GM18861 (cell line): ENCODE data around the gene COG5.
A peak's percentile ranks its signal among the peaks of the same experiment; 100 is the strongest.

Experiments used
- ATAC-seq: cut with Tn5 transposase; IDR thresholded peaks from one replicate; pipeline ENCODE4 v1.9.1; 2021; ENCODE audit not compliant: unreplicated experiment

The COG5 gene

DNA sequence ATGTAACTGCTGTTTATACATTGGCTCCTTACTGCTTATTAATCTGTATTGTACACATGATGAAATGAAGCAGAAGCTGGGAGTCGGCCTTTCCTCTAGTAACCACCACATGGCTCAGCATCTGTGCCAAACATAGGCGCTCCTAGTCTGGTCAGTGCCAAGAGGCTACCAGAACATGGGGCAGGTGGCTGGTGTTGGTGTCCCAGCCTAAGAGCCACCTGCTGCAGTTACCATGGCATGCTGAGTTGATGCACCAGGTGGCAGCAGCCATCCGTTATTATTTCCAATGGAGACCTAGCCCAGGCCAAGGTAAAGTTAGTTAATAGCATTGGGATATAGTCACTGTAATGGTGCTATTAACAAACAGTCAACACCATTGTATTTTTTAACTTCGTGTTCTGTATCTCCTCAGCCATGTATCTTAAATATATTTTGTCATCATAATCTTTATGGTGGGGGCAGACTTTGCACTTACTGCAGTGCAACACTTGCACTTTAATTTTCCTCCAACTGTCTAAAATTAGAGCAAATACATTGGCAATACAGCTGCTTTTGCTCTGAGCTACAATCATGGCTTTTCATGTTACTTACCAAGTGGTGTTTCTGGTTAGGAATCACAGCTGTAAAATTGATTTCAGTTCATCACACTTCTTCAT is 361.8 kb downstream of the COG5 start:
- ATAC-seq = no peak

DNA sequence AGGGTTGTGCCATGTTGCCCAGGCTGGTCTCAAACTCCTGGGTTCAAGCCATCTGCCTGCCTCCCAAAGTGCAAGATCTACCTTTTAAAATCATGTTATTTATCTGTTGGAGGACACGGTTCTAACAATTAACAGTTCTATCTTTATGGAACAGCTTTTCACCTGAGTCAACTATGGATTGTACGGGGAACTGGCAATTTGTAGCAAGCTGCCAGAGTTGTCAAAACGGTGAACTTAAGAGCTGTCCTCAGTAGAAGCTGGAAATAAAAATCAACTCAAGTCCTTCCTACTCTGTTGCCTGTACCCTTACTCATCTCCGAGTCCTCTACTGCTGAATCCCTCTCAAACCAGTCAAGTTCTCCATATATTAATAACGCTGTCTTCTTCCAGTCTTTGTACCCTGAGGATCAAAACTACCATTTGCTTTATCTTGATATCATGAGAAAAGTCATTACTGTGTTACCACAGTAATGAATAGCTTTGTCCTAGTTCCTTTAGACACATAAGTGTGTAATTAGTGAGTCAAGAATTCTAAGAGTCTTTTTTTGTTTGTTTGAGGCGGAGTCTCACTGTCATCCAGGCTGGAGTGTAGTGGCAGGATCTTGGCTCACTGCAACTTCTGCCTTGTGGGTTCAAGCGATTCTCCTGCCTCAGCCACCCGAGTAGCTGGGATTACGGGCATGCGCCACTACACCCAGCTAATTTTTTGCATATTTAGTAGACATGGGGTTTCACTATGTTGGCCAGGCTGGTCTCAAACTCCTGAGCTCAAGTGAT is 366.7 kb downstream of the COG5 start:
- ATAC-seq = no peak

DNA sequence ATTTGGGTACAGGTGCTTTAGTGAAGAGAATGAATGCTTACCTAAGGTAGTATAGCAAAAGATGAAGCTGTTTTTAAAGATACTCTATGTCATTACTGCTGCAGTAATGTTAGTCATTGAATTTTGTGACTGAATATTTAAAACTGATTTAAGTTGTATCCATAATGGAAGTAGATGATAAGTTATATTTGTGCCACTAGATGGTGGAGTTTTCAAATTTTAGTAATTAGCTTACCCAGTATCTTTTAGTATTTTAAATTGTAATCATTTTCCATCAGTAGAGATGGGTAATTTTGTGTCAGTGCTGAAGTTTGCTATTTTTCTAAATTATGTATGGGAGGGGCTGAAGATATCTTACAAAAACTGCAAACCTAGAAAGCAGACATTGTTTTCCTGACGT is 369.7 kb downstream of the COG5 start:
- no peak for ATAC-seq

DNA sequence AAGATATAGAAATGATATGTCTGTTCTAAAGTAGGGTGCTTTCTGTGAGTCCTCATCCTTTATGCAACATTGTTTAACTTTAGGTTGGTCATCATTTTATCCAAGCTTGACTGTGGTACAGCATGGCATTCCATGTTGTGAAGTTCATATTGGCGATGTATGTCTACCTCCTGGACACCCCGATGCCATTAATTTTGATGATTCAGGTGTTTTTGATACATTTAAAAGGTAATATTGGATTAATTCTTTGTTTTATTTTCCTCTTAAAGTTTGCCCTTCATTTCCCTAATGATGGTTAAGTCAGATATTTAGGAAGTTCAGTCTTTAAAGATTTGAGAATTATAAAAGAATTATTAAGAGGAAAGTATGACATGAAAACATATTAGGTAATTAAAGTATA is 373.6 kb downstream of the COG5 start:
- ATAC-seq = no peak

DNA sequence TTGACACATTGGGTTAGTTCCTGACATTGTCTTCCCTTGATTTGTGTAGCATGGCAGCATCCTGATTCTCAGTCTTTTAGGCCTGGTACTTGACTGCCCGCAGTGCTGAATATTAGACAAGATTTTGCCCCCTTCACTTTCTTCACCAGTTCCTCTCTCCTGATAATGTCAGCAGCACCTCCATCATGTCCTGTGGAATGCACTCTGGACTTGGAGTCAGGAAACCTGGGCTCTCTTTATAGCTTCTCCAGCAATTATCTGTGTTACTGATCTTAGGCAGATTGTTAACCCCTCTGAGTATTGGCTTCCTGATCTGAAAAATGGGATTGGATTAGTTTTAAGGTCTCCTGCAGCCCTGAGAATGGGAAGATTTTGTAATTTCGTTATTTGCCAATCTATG is 375.9 kb downstream of the COG5 start:
- ATAC-seq = no peak

DNA sequence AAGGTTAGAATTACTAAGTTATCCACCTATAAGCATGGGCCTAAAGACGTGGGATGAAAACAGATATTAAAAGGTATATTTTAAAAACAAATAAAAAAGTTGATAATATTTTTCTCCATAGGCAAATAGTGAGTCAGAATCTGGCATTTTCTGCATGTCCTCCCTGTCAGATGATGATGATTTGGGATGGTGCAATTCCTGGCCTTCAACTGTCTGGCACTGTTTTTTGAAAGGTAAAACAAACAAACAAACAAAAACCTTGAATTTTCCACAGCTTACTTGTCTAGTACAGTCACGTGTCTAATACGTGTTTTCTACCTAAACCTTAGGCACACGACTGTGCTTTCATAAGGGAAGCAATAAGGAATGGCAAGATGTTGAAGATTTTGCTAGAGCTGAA is 377.5 kb downstream of the COG5 start:
- no peak for ATAC-seq

DNA sequence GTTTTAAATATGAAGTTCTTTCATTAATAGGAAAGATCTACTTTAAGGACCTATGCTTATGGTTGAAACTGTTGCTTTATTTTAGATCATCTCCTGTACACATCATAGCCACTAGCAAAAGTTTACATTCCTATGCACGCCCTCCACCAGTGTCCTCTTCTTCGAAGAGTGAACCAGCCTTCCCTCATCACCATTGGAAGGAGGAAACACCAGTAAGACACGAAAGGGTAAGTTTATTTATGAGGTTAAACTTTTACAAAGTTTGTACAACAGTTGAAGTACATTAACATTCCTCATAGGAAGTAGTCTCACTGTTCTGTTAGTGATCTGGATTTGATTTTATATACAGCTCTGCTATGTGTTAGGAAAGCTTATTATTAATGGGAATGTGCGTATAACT is 378.0 kb downstream of the COG5 start:
- ATAC-seq = no peak

DNA sequence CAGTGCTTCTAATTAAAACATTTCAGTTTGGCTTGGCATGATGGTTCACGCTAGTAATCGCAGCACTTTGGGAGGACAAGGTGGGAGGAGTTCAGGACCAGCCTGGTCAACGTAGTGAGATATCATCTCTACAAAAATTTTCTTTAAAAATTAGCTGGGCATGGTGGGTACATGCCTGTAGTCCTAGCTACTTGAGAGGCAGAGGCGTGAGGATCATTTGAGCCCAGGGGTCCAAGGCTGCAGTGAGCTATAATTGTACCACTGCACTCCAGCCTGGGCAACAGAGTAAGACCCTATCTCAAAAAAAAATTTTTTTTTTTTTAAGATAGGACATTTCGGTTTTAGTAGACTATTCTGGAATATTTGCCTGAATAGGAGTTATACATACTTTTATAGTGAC is 382.5 kb downstream of the COG5 start:
- ATAC-seq = no peak

DNA sequence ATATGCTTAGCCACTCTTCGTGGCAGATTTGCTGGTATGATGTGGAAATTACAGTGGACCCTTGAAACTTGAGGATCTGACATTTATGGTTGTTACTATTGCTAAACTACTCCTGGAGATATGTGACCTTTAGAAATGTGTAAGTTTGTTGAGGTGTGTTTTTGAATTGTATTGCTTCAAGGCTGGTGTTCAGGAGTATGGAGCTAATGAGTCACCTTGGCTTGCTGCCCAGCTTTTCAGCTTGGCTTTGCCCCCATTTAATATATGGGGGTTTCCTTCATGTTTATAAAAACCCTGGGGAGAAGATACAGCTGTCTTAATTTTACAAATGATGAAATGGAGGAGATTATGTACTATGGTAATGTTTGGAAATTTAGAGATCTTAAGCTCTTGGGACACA is 383.3 kb downstream of the COG5 start:
- ATAC-seq = no peak

DNA sequence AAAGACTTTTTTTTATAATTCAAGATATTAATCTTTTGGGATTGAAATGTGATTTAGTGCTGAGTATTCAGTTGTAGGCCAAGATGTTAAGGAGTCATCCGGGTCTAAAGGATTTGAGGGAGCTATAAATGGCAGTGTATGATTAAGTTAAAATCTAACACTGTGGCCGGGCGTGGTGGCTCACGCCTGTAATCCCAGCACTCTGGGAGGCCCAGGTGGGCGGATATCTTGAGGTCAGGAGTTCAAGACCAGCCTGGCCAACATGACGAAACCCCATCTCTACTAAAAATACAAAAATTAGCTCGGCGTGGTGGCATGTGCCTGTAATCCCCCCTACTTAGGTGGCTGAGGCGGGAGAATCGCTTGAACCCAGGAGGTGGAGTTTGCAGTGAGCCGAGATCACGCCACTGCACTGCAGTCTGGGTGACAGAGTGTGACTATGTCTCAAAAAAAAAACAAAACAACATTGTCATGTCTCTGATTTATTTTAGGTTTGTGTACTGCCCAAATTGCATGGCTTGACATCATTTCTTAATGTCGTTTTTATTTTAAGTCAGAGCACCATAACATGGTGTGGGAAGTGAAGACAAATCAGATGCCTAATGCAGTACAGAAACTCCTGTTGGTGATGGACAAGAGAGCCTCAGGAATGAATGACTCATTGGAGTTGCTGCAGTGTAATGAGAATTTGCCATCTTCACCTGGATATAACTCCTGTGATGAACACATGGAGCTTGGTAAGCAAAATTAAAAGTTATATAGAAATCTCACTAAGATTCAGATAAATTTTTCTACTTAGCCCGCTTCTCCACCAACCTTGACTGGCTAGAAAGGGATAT is 384.2 kb downstream of the COG5 start:
- ATAC-seq = no peak

DNA sequence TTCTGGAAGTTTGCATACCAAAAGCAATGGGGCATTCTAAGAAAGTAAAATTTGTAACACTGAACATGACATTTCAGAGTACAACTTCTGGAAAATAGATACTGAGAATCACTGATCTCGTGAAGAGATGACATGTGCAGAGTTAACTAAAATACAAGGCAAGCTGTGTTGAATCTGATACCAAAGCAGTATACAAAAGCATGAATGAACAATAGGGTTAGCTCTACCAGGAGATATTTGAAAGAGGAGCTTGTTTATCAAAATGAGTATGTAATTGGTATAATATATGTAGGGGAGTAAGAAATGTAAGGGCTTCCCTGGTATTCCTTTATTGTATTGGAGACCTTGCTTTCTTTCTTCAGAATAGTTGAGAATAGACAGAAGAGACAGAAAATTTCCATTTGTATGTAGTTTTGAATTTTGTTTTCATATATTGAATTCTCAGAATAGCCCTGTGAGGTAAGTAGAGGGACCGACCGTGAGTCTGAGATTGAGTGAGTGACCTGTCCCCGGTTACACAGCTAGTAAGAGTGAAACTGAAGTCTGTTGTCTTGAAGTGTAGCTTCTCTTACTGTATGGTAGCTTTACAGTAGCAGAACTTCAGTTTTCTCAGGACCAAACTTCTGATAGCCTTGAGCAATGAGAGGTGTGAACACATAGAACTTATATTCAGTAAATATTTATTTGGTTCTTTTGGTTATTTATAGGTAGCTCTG is 389.9 kb downstream of the COG5 start:
- ATAC-seq = peak; percentile 50

DNA sequence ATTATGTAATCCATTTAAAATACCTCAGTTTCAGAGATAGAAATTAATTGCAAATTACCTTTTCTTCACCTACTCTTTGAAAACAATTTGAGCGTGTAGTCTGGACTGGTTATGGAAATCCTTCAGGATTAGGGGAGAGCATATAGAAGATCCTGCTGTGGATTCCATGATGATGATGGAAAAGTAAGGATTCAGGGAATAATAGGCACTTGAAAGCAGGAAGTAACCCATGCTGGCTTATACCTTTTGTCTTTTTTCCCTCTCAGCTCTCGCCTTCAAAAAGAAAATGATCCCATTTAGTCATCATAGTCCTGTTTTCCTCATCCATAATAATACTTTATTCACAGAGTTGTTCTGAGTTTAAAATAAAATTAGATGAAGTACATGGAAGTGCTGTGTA is 390.5 kb downstream of the COG5 start:
- no peak for ATAC-seq

DNA sequence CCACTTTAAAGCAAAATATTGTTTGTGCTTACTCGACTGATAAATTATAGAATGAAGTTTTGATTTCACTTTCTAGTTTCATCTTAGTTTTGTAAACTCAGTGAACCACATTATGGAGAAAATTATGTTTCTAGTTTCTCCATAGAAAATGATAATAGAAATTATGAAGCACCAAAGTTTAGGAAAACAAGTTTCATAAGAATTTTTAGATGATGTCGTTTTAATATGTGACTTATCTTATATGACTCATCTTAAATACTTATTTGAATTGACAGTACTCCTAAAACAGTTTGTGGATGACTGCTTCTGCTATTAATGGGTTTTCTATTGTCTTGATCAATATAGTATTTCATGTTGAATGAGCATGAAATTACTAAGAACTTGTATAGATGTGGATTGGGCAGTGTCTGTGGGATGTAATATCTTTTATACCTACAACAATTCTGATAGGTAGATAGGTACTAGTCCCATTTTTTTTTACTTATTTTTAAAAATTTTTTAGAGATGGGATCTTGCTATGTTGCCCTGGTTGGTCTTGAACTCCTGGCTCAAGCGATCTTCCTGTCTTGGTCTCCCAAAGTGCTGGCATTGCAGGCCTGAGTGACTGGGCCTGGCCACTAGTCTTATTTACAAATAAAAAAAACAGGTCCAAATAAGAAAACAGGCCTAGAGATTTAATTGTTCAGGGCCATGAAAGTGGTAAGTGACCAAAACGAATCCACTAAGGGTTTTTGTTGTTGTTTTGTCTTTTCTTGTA is 391.3 kb downstream of the COG5 start:
- no peak for ATAC-seq

DNA sequence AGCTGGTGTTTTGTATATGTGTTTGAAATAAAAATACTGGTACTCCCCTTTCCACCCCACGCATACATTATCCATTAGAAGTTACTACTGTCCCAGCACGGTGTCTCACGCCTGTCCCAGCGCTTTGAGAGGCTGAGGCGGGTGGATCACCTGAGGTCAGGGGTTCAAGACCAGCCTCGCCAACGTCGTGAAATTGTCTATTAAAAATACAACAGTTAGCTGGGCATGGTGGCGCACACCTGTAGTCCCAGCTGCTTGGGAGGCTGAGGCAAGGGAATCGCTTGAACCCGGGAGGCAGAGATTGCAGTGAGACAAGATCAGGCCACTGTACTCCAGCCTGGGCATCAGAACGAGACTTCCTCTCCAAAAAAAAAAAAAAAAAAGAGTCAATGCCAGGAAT is 392.2 kb downstream of the COG5 start:
- ATAC-seq = no peak

DNA sequence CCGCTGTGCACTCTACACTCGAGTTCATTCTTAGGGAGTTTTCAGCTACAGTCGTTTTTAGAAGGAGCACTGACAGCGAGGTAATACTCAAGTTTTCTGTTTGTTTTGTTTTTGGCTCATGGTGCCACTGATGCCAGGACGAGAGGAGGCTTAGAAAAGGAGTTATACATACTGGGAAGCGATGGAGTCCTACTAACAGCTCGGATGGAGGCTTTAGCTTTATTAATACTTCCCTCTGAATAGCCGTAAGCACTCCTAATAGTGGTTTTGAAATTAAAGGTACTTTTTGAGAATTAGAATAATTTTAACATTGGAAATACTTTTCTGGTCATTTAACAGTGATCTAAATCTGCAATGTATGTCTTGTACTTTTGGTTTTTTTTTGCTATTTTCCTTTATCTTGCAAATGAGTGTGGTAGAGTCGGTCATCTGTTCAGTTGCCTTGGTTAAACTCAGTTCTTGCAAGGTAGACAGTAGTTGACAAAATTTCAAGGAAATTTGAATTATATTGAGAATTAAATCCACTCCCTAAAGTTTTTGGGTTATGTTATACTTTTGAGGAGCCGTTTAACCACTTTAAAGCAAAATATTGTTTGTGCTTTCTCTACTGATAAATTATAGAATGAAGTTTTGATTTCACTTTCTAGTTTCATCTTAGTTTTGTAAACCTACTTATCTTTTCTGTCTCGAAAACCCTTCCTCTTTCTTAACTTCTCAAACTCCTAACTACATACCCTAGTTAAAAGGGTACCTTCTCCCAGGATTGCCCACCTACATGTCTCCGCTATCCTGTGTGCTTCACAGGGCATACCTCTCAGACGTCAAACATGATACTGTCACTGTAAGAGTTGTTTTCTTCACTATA is 393.4 kb downstream of the COG5 start:
- no peak for ATAC-seq

DNA sequence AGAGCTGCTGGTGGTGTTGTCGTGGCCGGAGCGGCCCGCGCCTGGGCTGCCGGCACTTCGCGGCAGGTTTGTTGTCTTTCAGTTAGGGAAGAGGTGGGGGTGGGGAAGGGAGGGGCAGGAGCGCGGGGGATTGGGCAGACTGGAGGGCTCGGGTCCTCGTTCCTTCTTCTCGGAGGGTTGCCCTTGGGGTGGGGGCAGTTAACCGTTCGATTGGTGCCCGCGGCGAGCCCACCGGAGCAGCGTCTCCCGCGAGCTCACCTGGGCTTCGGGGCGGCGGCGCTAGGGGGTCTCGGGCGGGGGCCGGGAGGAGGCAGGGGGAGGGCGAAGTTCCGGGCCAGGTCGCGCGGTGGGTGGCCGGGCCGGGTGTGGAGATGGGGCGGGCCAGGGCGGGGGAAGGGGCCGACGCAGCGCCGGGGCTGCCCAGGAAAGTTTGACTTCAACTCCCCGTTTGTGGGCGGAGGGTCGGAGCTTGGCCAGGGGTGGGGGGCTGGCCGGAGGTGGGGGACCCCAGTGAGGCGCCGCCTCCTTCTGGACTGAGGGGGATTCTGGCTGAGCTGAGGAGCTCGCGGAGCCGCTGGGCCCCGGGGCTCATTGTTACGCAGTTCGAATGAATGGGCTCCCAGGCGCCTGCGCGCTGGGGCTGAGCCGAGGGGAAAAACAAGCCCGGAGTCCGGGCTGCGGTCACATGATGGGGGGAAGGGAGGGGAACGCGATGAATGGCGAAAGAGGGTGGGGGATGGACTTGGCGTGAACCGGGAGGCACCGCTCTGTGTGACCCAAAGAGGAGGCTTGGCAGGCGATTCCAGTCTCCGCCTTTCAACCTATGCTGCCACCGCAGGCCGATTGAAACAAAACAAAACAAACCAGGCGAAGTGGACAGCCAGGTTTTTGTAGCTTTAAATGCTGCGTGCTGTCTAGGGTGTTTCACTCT is 394.3 kb downstream of the COG5 start:
- peak; percentile 18 for ATAC-seq

DNA sequence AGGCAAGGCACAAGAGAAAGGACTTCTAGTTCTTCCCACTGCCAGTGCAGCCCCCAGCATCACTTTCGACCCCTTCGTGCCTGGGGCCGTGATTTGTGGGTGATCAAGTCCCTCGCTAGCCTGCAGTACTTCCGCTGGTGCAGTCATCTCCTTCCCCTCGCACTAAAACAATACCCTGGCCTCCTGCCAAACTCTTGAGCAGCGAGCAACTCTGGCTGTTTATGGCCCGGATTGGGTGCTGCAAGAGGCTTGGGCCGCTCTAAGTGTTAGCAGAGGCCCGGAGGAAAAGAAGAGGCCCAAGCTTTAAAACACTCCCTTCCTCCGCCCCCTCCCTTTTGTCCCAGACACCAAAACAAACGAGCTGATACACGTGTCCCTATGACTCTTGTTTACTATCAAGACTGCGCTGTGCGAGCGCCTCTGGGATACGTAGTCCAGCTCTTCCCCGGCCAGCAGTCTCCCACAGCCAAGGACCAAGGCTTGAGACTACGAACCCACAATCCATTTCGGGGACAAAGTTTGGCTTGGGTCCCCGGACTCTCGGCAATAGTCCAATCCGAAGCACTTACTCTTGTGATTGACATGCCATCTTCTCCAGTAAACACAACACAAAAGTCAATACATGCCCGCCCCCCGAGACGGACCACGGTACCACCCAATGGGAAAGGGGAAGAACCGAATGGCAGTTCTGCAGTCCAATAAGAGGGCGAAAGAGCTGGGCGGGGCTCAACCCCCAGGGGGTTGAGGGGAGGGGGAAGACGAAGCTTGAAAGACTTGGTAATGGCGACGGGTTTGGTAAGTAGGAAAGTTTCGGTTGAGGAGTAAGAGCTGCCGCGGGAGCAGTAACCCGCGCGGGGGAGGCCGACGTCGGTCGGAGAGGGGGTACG is 395.2 kb downstream of the COG5 start, which contains the start of gene HBP1:
TSS of gene HBP1 (plus strand) at position 771 of the 887 bp plus-strand sequence. CDS start 10,891 bp downstream, outside the sequence.
- ATAC-seq = peak; percentile 79
